Neural progenitor cell (in vitro differentiated cells): ENCODE measurements around the gene PSMG4. TPM values are rescaled to one million over a fixed set of nuclear protein-coding genes. Genes with fewer than 3 reads are reported as not detected.

ENCODE experiments used
- DNase-seq: peaks from one replicate; pipeline ENCODE4 v3.0.0-alpha.2; 2016; ENCODE audit warnings: low spot score
- H2AFZ ChIP-seq: fragments of 200-600 bp; sonication (generic); replicated peaks from 2 replicates; pipeline ENCODE4 v1.6.1; 2016; ENCODE audit warnings: antibody characterized with exemption
- H3F3A ChIP-seq: fragments of 200-600 bp; sonication (generic); 2 replicates; pipeline ENCODE4 v1.6.1; 2016; ENCODE audit warnings: antibody characterized with exemption, low read depth
- H3K27ac ChIP-seq: fragments of 200-600 bp; sonication (generic); 2 replicates; pipeline ENCODE4 v1.5.1; 2016; ENCODE audit warnings: mild to moderate bottlenecking
- H3K27me3 ChIP-seq: fragments of 200-600 bp; sonication (generic); 2 replicates; pipeline ENCODE4 v1.6.1; 2016; ENCODE audit warnings: mild to moderate bottlenecking, moderate library complexity
- H3K36me3 ChIP-seq: fragments of 200-600 bp; sonication (generic); 2 replicates; pipeline ENCODE4 v1.5.1; 2016
- H3K4me1 ChIP-seq: fragments of 200-600 bp; sonication (generic); 2 replicates; pipeline ENCODE4 v1.6.1; 2016; ENCODE audit warnings: mixed run types
- H3K4me2 ChIP-seq: fragments of 200-600 bp; sonication (generic); 2 replicates; pipeline ENCODE4 v1.6.1; 2016
- H3K4me3 ChIP-seq: fragments of 200-600 bp; sonication (generic); 2 replicates; pipeline ENCODE4 v1.5.1; 2016
- H3K79me2 ChIP-seq: fragments of 200-600 bp; sonication (generic); 2 replicates; pipeline ENCODE4 v1.6.1; 2016; ENCODE audit warnings: low read depth
- H3K9ac ChIP-seq: fragments of 200-600 bp; sonication (generic); 2 replicates; pipeline ENCODE4 v1.6.1; 2016
- H3K9me3 ChIP-seq: fragments of 200-600 bp; sonication (generic); 2 replicates; pipeline ENCODE4 v1.5.1; 2016; ENCODE audit warnings: low read depth
- H4K20me1 ChIP-seq: fragments of 200-600 bp; sonication (generic); 2 replicates; pipeline ENCODE4 v1.6.1; 2016; ENCODE audit warnings: low read depth
- H3K27ac Mint-ChIP-seq: 3 replicates; pipeline ENCODE4 v1.8.0; 2021; ENCODE audit warnings: mixed read lengths
- H3K27me3 Mint-ChIP-seq: 2 replicates; pipeline ENCODE4 v1.8.0; 2022; ENCODE audit warnings: low read depth, mild to moderate bottlenecking, inconsistent platforms, moderate library complexity, mixed read lengths; ENCODE audit not compliant: insufficient read depth
- H3K36me3 Mint-ChIP-seq: 3 replicates; pipeline ENCODE4 v1.8.0; 2021; ENCODE audit warnings: mixed read lengths
- H3K4me1 Mint-ChIP-seq: 3 replicates; pipeline ENCODE4 v1.8.0; 2021; ENCODE audit warnings: mixed read lengths
- H3K4me3 Mint-ChIP-seq: 3 replicates; pipeline ENCODE4 v1.8.0; 2021; ENCODE audit warnings: mild to moderate bottlenecking, moderate library complexity, mixed read lengths
- H3K9me3 Mint-ChIP-seq: 3 replicates; pipeline ENCODE4 v1.8.0; 2020; ENCODE audit warnings: mixed read lengths
- CTCF ChIP-seq: fragments of 200-600 bp; sonication (generic); IDR thresholded peaks from 2 replicates; pipeline ENCODE4 v1.5.1; 2017; ENCODE audit warnings: antibody characterized with exemption, mild to moderate bottlenecking
- EZH2 ChIP-seq: fragments of 200-600 bp; sonication (generic); IDR thresholded peaks from 2 replicates; pipeline ENCODE4 v1.6.1; 2017; ENCODE audit warnings: antibody characterized with exemption, mild to moderate bottlenecking, moderate library complexity
- EZH2phosphoT487 ChIP-seq: fragments of 200-600 bp; sonication (generic); IDR thresholded peaks from 2 replicates; pipeline ENCODE4 v1.6.1; 2017; ENCODE audit warnings: antibody characterized with exemption
- total RNA-seq: library from RNA; depleted of rRNA; stranded (reverse); fragments of >200 nt; gene quantifications from 2 replicates; pipeline ENCODE4 v1.2.3, GENCODE V29; 2015; ENCODE audit warnings: low replicate concordance

PSMG4 gene
- total RNA-seq, 1 donor from 2014 or later = 15.2 TPM

GRCh38 chr6:3270258-3270657 is 11.5 kb downstream of the PSMG4 start:
- H3K27ac Mint-ChIP-seq = peak overlapping the region; percentile 5
- peaks cover 34% of the 10 kb centered on the region for H3K36me3 Mint-ChIP-seq
- H3K9me3 Mint-ChIP-seq = no peaks in the 10 kb centered on the region
- Histone ChIP-seq H3K4me3 (no peak overlapping the region), H3K79me2 (peaks cover 7% of the 10 kb centered on the region), H3K36me3 (no peaks in the 10 kb centered on the region), H3K27me3 (no peaks in the 10 kb centered on the region), H3K9me3 (no peaks in the 10 kb centered on the region), H2AFZ (no peak overlapping the region), H3K4me1 (no peaks in the 10 kb centered on the region), H3K9ac (no peak overlapping the region), H3F3A (no peaks in the 10 kb centered on the region), H3K27ac (no peak overlapping the region), H3K4me2 (no peak overlapping the region), H4K20me1 (peaks cover 19% of the 10 kb centered on the region)
- peaks cover 2% of the 10 kb centered on the region for H3K4me1 Mint-ChIP-seq
- H3K4me3 Mint-ChIP-seq = no peak overlapping the region
- H3K27me3 Mint-ChIP-seq = peaks cover 5% of the 10 kb centered on the region
- TF ChIP-seq CTCF (no peak), EZH2 (no peak), EZH2phosphoT487 (no peak)
- no peak for DNase-seq

DNA sequence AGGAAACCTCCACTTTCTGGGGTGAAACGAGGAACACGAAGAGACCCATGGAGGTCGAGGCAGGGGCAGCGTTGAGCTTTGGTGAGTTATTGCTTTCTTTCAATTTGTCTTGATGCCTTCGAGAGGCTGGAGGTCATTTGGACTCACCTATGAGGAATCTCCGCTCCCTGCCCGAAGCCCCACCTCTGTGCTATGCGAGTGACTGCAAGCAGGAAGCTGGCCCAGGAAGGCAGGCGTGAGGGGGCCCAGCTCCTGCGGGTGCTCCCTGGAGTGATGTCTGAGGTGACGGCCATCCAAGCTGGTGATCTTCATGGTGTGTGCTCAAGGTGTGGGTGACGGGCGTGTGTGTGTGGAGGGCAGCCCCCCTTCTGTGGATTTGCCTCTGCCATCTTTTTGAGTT is 13.0 kb downstream of the PSMG4 start:
- Histone ChIP-seq H3K4me1 (no peaks in the 10 kb centered on the region), H3K9ac (no peak overlapping the region), H2AFZ (no peak overlapping the region), H3K79me2 (peaks cover 7% of the 10 kb centered on the region), H3K36me3 (no peaks in the 10 kb centered on the region), H3K9me3 (no peaks in the 10 kb centered on the region), H3K4me3 (no peak overlapping the region), H3K27ac (no peak overlapping the region), H4K20me1 (peaks cover 19% of the 10 kb centered on the region), H3F3A (peaks cover 3% of the 10 kb centered on the region), H3K4me2 (no peak overlapping the region), H3K27me3 (no peaks in the 10 kb centered on the region)
- Mint-ChIP-seq H3K36me3 (peaks cover 42% of the 10 kb centered on the region), H3K4me3 (no peak overlapping the region), H3K27ac (peak overlapping the region; percentile 70), H3K9me3 (no peaks in the 10 kb centered on the region), H3K27me3 (peaks cover 5% of the 10 kb centered on the region), H3K4me1 (peaks cover 2% of the 10 kb centered on the region)
- no peak for DNase-seq
- no peak for TF ChIP-seq EZH2phosphoT487
- TF ChIP-seq EZH2 = no peak
- TF ChIP-seq CTCF = no peak

DNA sequence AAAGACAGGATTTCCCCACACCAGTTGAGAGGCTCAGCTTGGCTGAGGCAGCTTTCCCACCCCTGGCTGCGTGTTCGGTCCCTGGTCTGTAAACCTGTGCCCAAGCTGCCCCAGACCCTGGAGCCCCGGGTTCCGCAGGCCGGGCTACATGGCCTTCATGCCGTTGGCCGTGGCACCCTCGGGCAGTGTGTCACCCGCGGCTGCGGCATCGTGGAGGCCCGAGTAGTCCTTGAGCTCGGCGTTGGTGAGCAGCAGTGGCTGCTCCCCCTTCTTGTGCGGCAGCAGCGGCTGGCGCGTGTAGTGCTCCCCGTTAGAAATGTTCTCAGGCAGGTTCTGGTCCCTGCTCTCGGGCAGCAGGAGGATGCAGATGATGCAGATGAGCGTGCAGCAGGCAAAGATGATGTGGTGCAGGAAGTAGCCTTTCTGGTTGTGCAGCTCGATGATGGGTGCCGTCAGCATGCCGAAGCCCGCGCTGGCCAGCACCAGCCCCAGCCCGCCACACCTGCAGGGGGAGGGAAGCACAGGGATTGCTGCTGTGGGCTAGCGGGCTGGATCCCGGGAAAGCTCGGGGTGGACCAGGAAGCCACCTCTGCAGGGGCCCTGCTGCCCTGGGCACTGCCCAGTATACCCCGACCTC is 14.3 kb downstream of the PSMG4 start:
- Histone ChIP-seq H3K4me3 (no peak overlapping the region), H3K79me2 (peaks cover 7% of the 10 kb centered on the region), H3K27ac (no peak overlapping the region), H3K27me3 (no peaks in the 10 kb centered on the region), H3K4me1 (no peaks in the 10 kb centered on the region), H3K4me2 (no peak overlapping the region), H3K9ac (no peak overlapping the region), H4K20me1 (peaks cover 9% of the 10 kb centered on the region), H3K9me3 (no peaks in the 10 kb centered on the region), H2AFZ (no peak overlapping the region), H3K36me3 (no peaks in the 10 kb centered on the region), H3F3A (peaks cover 8% of the 10 kb centered on the region)
- no peaks in the 10 kb centered on the region for H3K9me3 Mint-ChIP-seq
- TF ChIP-seq EZH2phosphoT487 (no peak), CTCF (no peak), EZH2 (no peak)
- no peaks in the 10 kb centered on the region for H3K4me1 Mint-ChIP-seq
- H3K27me3 Mint-ChIP-seq = peaks cover 5% of the 10 kb centered on the region
- no peak overlapping the region for H3K4me3 Mint-ChIP-seq
- H3K27ac Mint-ChIP-seq = no peak overlapping the region
- peaks cover 42% of the 10 kb centered on the region for H3K36me3 Mint-ChIP-seq
- DNase-seq = no peak
